PC-3 (cell line): ENCODE measurements around the gene MBD3. TPM values are rescaled to one million over a fixed set of nuclear protein-coding genes. Genes with fewer than 3 reads are reported as not detected.
"Not testable (repeated sequence)": the region's sequence is repeated elsewhere in the genome, so short reads cannot be mapped to it uniquely, and the experiment has no call there.

Experiments
- ATAC-seq: fragments of 200-7000 bp; cut with Tn5 transposase; 2 replicates; pipeline ENCODE4 v1.9.1; 2020; ENCODE audit warnings: mild to moderate bottlenecking, moderate library complexity
- BruUV-seq: library from RNA; stranded (reverse); fragments of 400-500 nt; replicated peaks from 2 replicates; lab custom pipeline; 2021; lab: Mats Ljungman, UMichigan
- CTCF ChIA-PET: fragments of 300-600 bp; sonication (Branson Sonifier 250); formaldehyde crosslinking; loops from one replicate; lab custom pipeline; 2022; ENCODE audit warnings: antibody characterized with exemption; lab: Charles Lee
- POLR2A ChIA-PET: fragments of 300-600 bp; sonication (Branson Sonifier 250); formaldehyde crosslinking; loops from one replicate; lab custom pipeline; 2022; ENCODE audit warnings: antibody characterized with exemption; ENCODE audit not compliant: unreplicated experiment; lab: Charles Lee
- DNase-seq: peaks from one replicate; pipeline ENCODE4 v3.0.0-alpha.2; 2015
- H2AFZ ChIP-seq: fragments of 300-600 bp; sonication (generic); 2 replicates; pipeline ENCODE4 v1.6.0; 2016; ENCODE audit warnings: antibody characterized with exemption, low read length
- H3F3A ChIP-seq: fragments of 300-600 bp; sonication (generic); one replicate; pipeline ENCODE4 v1.6.0; 2017; ENCODE audit warnings: antibody characterized with exemption, low read length, control low read depth, mild to moderate bottlenecking; ENCODE audit not compliant: unreplicated experiment
- H3K27ac ChIP-seq: fragments of 300-600 bp; sonication (generic); 2 replicates; pipeline ENCODE4 v1.5.1; 2016; ENCODE audit warnings: mild to moderate bottlenecking, low read length
- H3K27me3 ChIP-seq: fragments of 300-600 bp; sonication (generic); 2 replicates; pipeline ENCODE4 v1.6.1; 2016; ENCODE audit warnings: low read length, mixed read lengths
- H3K36me3 ChIP-seq: fragments of 300-600 bp; sonication (generic); 2 replicates; pipeline ENCODE4 v1.6.1; 2016; ENCODE audit warnings: low read depth, mixed run types, low read length, mixed read lengths
- H3K4me1 ChIP-seq: fragments of 300-600 bp; sonication (generic); 2 replicates; pipeline ENCODE4 v1.5.1; 2016; ENCODE audit warnings: low read length; ENCODE audit not compliant: insufficient read depth
- H3K4me2 ChIP-seq: fragments of 300-600 bp; sonication (generic); 2 replicates; pipeline ENCODE4 v1.6.0; 2016; ENCODE audit warnings: low read length
- H3K4me3 ChIP-seq: fragments of 300-600 bp; sonication (generic); 2 replicates; pipeline ENCODE4 v1.5.1; 2016; ENCODE audit warnings: mild to moderate bottlenecking, low read length, mixed read lengths
- H3K79me2 ChIP-seq: fragments of 300-600 bp; sonication (generic); 2 replicates; pipeline ENCODE4 v1.6.1; 2017; ENCODE audit warnings: low read length, mixed read lengths
- H3K9ac ChIP-seq: fragments of 300-600 bp; sonication (generic); 2 replicates; pipeline ENCODE4 v1.6.0; 2016; ENCODE audit warnings: mild to moderate bottlenecking, low read length
- H3K9me2 ChIP-seq: fragments of 300-600 bp; sonication (generic); replicated peaks from 2 replicates; pipeline ENCODE4 v1.6.1; 2016; ENCODE audit warnings: mixed run types, low read length, mixed read lengths
- H3K9me3 ChIP-seq: fragments of 300-600 bp; sonication (generic); 2 replicates; pipeline ENCODE4 v1.6.1; 2016; ENCODE audit warnings: low read length, mixed read lengths
- H4K20me1 ChIP-seq: fragments of 300-600 bp; sonication (generic); 2 replicates; pipeline ENCODE4 v1.6.1; 2016; ENCODE audit warnings: low read length, mixed read lengths
- CTCF ChIP-seq: fragments of 300-600 bp; sonication (generic); conservative IDR thresholded peaks from 2 replicates; pipeline ENCODE4 v1.5.1; 2017; ENCODE audit warnings: antibody characterized with exemption, low read depth, mild to moderate bottlenecking, low read length
- EZH2 ChIP-seq: fragments of 300-600 bp; sonication (generic); IDR thresholded peaks from one replicate; pipeline ENCODE4 v1.6.1; 2017; ENCODE audit warnings: antibody characterized with exemption, mild to moderate bottlenecking, low read length; ENCODE audit not compliant: unreplicated experiment
- EZH2phosphoT487 ChIP-seq: fragments of 300-600 bp; sonication (generic); IDR thresholded peaks from 2 replicates; pipeline ENCODE4 v1.6.1; 2018; ENCODE audit warnings: mild to moderate bottlenecking, antibody characterized with exemption, low read length, borderline replicate concordance
- intact Hi-C: fragments of 100-400 bp; cut with micrococcal nuclease; formaldehyde crosslinking; loops from 2 replicates; pipeline ENCODE4 v1.9.0; 2023
- total RNA-seq: library from RNA; depleted of rRNA; stranded (reverse); fragments of >200 nt; gene quantifications from 2 replicates; pipeline ENCODE4 v1.2.3, GENCODE V29; 2014

The MBD3 gene
- total RNA-seq, 1 experiment from 2014 or later, result 131 TPM

- no peak for TF ChIP-seq EZH2
- no peak for TF ChIP-seq EZH2phosphoT487
- no peak for TF ChIP-seq CTCF
- Histone ChIP-seq H4K20me1 (no peaks in the 10 kb centered on the region), H3K36me3 (no peaks in the 10 kb centered on the region), H2AFZ (no peak overlapping the region), H3K9ac (no peak overlapping the region), H3K27ac (no peak overlapping the region), H3F3A (no peaks in the 10 kb centered on the region), H3K79me2 (no peaks in the 10 kb centered on the region), H3K27me3 (no peaks in the 10 kb centered on the region), H3K4me2 (no peak overlapping the region), H3K4me3 (no peak overlapping the region), H3K9me3 (no peaks in the 10 kb centered on the region), H3K9me2 (no peaks in the 10 kb centered on the region), H3K4me1 (no peaks in the 10 kb centered on the region)
- ATAC-seq (no peak), DNase-seq (no peak)
- CTCF ChIA-PET, result no interaction called here
- intact Hi-C loops, result loop anchor here (10.0 kb wide), 1 partner anchor 114 kb away; the partner anchor contains the start of gene TCF3
- no TSS peak for BruUV-seq
- POLR2A ChIA-PET, result no interaction called here
Measured at GRCh38 chr19:1540365-1540925, 52.2 kb downstream of the MBD3 start.

- H3K4me2 ChIP-seq, H3K36me3 ChIP-seq, H3K9me3 ChIP-seq, H4K20me1 ChIP-seq, DNase-seq, CTCF ChIA-PET, H3K4me1 ChIP-seq, H3K9ac ChIP-seq, H3K4me3 ChIP-seq, H2AFZ ChIP-seq, H3K27ac ChIP-seq, H3K27me3 ChIP-seq, H3F3A ChIP-seq, POLR2A ChIA-PET, H3K9me2 ChIP-seq, H3K79me2 ChIP-seq, ATAC-seq, BruUV-seq: not testable (repeated sequence)
- intact Hi-C loops, result loop anchor here (10.0 kb wide), 1 partner anchor 115 kb away; the partner anchor contains the start of gene TCF3
Measured at GRCh38 chr19:1539749-1540148, 52.9 kb downstream of the MBD3 start.

- H3K79me2 ChIP-seq, result no peaks in the 10 kb centered on the region
- no peaks in the 10 kb centered on the region for H3K9me3 ChIP-seq
- H3K9ac ChIP-seq, result no peak overlapping the region
- H4K20me1 ChIP-seq, result no peaks in the 10 kb centered on the region
- intact Hi-C loops, result no loop called here
- DNase-seq (no peak), ATAC-seq (no peak)
- no peak overlapping the region for H2AFZ ChIP-seq
- no peaks in the 10 kb centered on the region for H3K9me2 ChIP-seq
- H3K4me1 ChIP-seq, result no peaks in the 10 kb centered on the region
- no peaks in the 10 kb centered on the region for H3K36me3 ChIP-seq
- H3F3A ChIP-seq, result no peaks in the 10 kb centered on the region
- ChIA-PET POLR2A (no interaction called here), CTCF (no interaction called here)
- TF ChIP-seq EZH2phosphoT487, result no peak
- no peak for TF ChIP-seq EZH2
- no peak for TF ChIP-seq CTCF
- H3K27ac ChIP-seq, result no peak overlapping the region
- no peaks in the 10 kb centered on the region for H3K27me3 ChIP-seq
- no peak overlapping the region for H3K4me2 ChIP-seq
- no peak overlapping the region for H3K4me3 ChIP-seq
- no TSS peak for BruUV-seq
Measured at GRCh38 chr19:1538978-1539377, 53.7 kb downstream of the MBD3 start.

GRCh38 chr19:1535699-1536098 lies 57.0 kb downstream of the MBD3 start:
- H3K4me2 ChIP-seq, H3K9me3 ChIP-seq, H3K36me3 ChIP-seq, H2AFZ ChIP-seq, H4K20me1 ChIP-seq, H3K79me2 ChIP-seq, intact Hi-C loops, H3K4me3 ChIP-seq, H3K9ac ChIP-seq, H3F3A ChIP-seq, DNase-seq, CTCF ChIA-PET, H3K4me1 ChIP-seq, H3K27ac ChIP-seq, ATAC-seq, BruUV-seq, POLR2A ChIA-PET, H3K27me3 ChIP-seq, H3K9me2 ChIP-seq: not testable (repeated sequence)
